Loucy (cell line): ENCODE results near the gene SAMD5.

Source experiments
- EZH2phosphoT487 ChIP-seq: fragments of 200-600 bp; IDR thresholded peaks from 2 replicates; pipeline ENCODE4 v1.6.1; 2018; ENCODE audit warnings: antibody characterized with exemption, mild to moderate bottlenecking, moderate library complexity, borderline replicate concordance
- TF ChIP-seq, protein P1 (sequence below): fragments of 200-600 bp; sonication (generic); conservative IDR thresholded peaks from 2 replicates; pipeline ENCODE4 v1.5.1; 2014; ENCODE audit warnings: mild to moderate bottlenecking, antibody characterized with exemption, low read length

- TF ChIP-seq, protein P1, sequence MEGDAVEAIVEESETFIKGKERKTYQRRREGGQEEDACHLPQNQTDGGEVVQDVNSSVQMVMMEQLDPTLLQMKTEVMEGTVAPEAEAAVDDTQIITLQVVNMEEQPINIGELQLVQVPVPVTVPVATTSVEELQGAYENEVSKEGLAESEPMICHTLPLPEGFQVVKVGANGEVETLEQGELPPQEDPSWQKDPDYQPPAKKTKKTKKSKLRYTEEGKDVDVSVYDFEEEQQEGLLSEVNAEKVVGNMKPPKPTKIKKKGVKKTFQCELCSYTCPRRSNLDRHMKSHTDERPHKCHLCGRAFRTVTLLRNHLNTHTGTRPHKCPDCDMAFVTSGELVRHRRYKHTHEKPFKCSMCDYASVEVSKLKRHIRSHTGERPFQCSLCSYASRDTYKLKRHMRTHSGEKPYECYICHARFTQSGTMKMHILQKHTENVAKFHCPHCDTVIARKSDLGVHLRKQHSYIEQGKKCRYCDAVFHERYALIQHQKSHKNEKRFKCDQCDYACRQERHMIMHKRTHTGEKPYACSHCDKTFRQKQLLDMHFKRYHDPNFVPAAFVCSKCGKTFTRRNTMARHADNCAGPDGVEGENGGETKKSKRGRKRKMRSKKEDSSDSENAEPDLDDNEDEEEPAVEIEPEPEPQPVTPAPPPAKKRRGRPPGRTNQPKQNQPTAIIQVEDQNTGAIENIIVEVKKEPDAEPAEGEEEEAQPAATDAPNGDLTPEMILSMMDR: no peak
- no peak for TF ChIP-seq EZH2phosphoT487
Observed at GRCh38 chr6:147561726-147562125, 53.2 kb downstream of the SAMD5 start.
